ENCODE data around the gene RNF175.

RNF175 gene

GRCh38 chr4:153798420-153798819 is 38.6 kb upstream of the RNF175 start:
- DNase-seq (ENCODE audit: extremely low read depth, low read depth) = no peak
- no peak; the same call in 1 of the 2 replicates for TF ChIP-seq CTCF (IDR thresholded peaks at IDR 0.05; ENCODE audit: low read depth, low read length)

- DNase-seq (ENCODE audit: extremely low read depth, low read depth) = no peak
- no peak for TF ChIP-seq CTCF (IDR thresholded peaks at IDR 0.05; ENCODE audit: low read depth, low read length)
Observed at GRCh38 chr4:153794006-153794405, 34.2 kb upstream of the RNF175 start.

- no peak for DNase-seq (ENCODE audit: extremely low read depth, low read depth)
- peak; percentile 9 for TF ChIP-seq CTCF (IDR thresholded peaks at IDR 0.05; ENCODE audit: low read depth, low read length)
Observed at GRCh38 chr4:153792618-153793247, 32.9 kb upstream of the RNF175 start.

- peak; percentile 56 for TF ChIP-seq CTCF (IDR thresholded peaks at IDR 0.05; ENCODE audit: low read depth, low read length)
- no peak for DNase-seq (ENCODE audit: extremely low read depth, low read depth)
Observed at GRCh38 chr4:153791746-153792617, 32.2 kb upstream of the RNF175 start.

- peak; percentile 43 for TF ChIP-seq CTCF (IDR thresholded peaks at IDR 0.05; ENCODE audit: low read depth, low read length)
- DNase-seq (ENCODE audit: extremely low read depth, low read depth) = no peak
Observed at GRCh38 chr4:153790962-153791551, 31.2 kb upstream of the RNF175 start.

- no peak for DNase-seq (ENCODE audit: extremely low read depth, low read depth)
- TF ChIP-seq CTCF (IDR thresholded peaks at IDR 0.05; ENCODE audit: low read depth, low read length) = no peak
Observed at GRCh38 chr4:153790500-153790865, 30.7 kb upstream of the RNF175 start.
